H7 (cell line): ENCODE data around the gene ATP8A2. TPM values are rescaled to one million over a fixed set of nuclear protein-coding genes. Genes with fewer than 3 reads are reported as not detected.

Experiments used
- DNase-seq: peaks from one replicate; pipeline ENCODE4 v3.0.0; 2012
- H3K27me3 ChIP-seq: 2 replicates; pipeline ENCODE4 v1.6.0; 2011; ENCODE audit warnings: mild to moderate bottlenecking, low read length; ENCODE audit not compliant: control insufficient read depth, insufficient read depth
- H3K36me3 ChIP-seq: replicated peaks from 2 replicates; pipeline ENCODE4 v1.5.1; 2011; ENCODE audit warnings: low read length; ENCODE audit not compliant: control insufficient read depth, insufficient read depth
- H3K4me3 ChIP-seq: 2 replicates; pipeline ENCODE4 v1.5.1; 2011; ENCODE audit warnings: low read depth, mild to moderate bottlenecking, control low read depth, low read length, moderate library complexity; ENCODE audit not compliant: insufficient read depth
- total RNA-seq: library from RNA; depleted of rRNA; stranded (reverse); fragments of >200 nt; shearing (Covaris generic); gene quantifications from 2 replicates; pipeline ENCODE4 v1.2.3, GENCODE V29; 2014

The ATP8A2 gene
- total RNA-seq, 1 experiment from 2014 or later = 0.38 TPM

GRCh38 chr13:25575562-25575961 is 203.8 kb downstream of the ATP8A2 start:
- Histone ChIP-seq H3K4me3 (no peak overlapping the region), H3K36me3 (no peaks in the 10 kb centered on the region), H3K27me3 (no peaks in the 10 kb centered on the region)
- DNase-seq = no peak

DNA sequence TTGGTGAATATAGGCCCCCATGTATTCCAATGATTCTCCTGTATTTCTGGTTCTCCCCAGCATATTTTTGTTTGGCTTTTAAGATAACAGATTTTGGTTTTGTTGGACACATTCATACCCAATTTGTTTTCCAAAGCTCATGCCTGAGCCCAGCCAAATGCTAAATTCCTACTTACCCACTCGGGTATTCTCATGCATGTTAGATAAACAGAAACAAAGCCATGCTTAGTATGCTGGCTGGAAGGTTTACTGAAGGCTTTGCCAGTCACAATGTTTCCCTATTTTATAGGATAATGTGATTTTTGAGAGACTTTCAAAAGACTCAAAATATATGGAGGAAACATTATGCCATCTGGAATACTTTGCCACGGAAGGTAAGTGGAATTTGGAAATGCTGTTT is 206.8 kb downstream of the ATP8A2 start:
- H3K27me3 ChIP-seq = no peaks in the 10 kb centered on the region
- no peak for DNase-seq
- H3K4me3 ChIP-seq = no peak overlapping the region
- no peaks in the 10 kb centered on the region for H3K36me3 ChIP-seq

DNA sequence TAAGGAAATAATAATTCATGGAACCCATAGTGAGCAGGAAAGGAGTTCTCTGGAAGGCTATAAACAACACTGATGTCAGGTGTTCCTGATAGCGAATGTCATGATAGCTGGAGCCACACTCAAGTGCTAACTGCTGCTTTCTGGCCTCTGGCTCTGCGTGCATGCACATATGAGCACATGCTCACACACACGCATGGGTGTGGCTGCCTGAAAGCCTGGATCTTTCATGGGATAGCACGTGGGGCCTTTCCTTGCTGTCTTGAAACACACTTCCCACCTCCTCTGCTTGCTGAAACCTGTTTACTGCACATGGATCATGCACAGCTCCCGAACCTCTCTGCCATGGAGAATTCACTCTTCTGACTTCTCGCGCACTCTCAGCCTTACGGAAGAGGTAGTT is 207.4 kb downstream of the ATP8A2 start:
- DNase-seq = no peak
- Histone ChIP-seq H3K27me3 (no peaks in the 10 kb centered on the region), H3K4me3 (no peak overlapping the region), H3K36me3 (no peaks in the 10 kb centered on the region)

- H3K4me3 ChIP-seq = no peak overlapping the region
- H3K36me3 ChIP-seq = no peaks in the 10 kb centered on the region
- DNase-seq = no peak
- no peaks in the 10 kb centered on the region for H3K27me3 ChIP-seq
These were observed 209.6 kb downstream of the ATP8A2 start for GRCh38 chr13:25581351-25581750.

DNA sequence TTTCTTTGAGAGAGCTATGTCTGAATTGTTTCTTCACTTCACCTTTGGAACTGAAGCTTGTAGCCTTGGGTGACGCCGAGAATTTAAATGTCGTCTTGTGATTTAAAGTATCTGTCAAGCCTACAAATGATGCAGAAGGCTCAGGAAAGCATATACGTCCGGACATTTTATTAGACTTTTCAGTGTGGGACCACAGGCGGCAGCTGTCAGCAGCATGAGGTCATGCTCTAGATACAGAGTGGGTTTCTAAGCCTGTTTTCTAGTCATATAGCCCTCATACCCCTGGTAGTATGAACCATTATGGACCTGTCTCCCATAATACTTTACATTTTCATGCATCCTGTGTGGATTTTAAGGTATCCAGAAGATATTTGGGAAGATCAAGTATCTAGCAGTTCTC is 212.3 kb downstream of the ATP8A2 start:
- H3K4me3 ChIP-seq = no peak overlapping the region
- DNase-seq = no peak
- H3K27me3 ChIP-seq = no peaks in the 10 kb centered on the region
- H3K36me3 ChIP-seq = no peaks in the 10 kb centered on the region

DNA sequence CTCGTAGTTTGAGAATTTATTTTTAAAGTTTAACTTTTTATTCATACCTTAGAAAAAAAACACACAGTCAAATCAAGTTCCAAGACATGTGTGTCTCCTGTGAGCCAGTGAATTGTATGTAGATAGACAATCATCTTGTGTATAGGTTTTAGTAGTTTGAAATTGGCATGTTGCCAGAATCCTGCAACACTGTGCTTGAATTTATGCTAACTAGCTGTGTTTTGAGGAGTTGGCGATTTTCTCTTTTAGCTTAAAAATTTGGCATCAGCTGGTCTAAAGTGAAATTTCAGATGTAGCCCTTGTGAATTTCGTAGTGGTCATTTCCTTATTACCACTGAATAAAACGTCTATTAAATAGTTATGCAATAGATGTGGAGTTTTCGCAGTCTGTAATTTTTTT is 213.2 kb downstream of the ATP8A2 start:
- no peaks in the 10 kb centered on the region for H3K36me3 ChIP-seq
- H3K27me3 ChIP-seq = no peaks in the 10 kb centered on the region
- no peak for DNase-seq
- H3K4me3 ChIP-seq = no peak overlapping the region

- no peak overlapping the region for H3K4me3 ChIP-seq
- no peak for DNase-seq
- no peaks in the 10 kb centered on the region for H3K27me3 ChIP-seq
- no peaks in the 10 kb centered on the region for H3K36me3 ChIP-seq
These were observed 215.7 kb downstream of the ATP8A2 start for GRCh38 chr13:25587326-25587980.

- H3K4me3 ChIP-seq = no peak overlapping the region
- no peaks in the 10 kb centered on the region for H3K36me3 ChIP-seq
- no peak for DNase-seq
- H3K27me3 ChIP-seq = no peaks in the 10 kb centered on the region
These were observed 216.7 kb downstream of the ATP8A2 start for GRCh38 chr13:25588336-25589060.

GRCh38 chr13:25598421-25598820 is 226.6 kb downstream of the ATP8A2 start:
- no peaks in the 10 kb centered on the region for H3K27me3 ChIP-seq
- no peak for DNase-seq
- H3K36me3 ChIP-seq = no peaks in the 10 kb centered on the region
- no peak overlapping the region for H3K4me3 ChIP-seq

- no peaks in the 10 kb centered on the region for H3K27me3 ChIP-seq
- H3K36me3 ChIP-seq = no peaks in the 10 kb centered on the region
- DNase-seq = no peak
- H3K4me3 ChIP-seq = no peak overlapping the region
These were observed 230.4 kb downstream of the ATP8A2 start for GRCh38 chr13:25602176-25602575.

DNA sequence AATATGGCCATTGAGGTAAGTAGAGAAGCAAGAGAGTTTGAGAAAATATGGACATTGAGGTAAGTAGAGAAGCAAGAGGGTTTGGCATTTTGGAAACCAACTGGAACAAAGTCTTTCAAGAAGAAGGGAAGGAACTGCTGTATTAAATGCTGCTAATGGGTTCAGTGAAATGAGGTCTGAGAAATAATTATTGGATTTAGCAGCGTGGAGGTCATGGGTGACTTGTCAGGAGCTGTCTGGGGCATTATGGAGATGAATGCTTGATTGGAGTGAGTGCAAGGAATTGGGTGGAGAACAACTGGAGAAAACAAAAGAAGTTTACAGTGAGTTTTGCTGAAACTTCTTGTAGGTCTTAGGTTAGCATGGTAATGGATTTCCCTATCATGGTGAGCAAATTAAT is 232.3 kb downstream of the ATP8A2 start:
- H3K36me3 ChIP-seq = no peaks in the 10 kb centered on the region
- H3K4me3 ChIP-seq = no peak overlapping the region
- no peak for DNase-seq
- no peaks in the 10 kb centered on the region for H3K27me3 ChIP-seq

DNA sequence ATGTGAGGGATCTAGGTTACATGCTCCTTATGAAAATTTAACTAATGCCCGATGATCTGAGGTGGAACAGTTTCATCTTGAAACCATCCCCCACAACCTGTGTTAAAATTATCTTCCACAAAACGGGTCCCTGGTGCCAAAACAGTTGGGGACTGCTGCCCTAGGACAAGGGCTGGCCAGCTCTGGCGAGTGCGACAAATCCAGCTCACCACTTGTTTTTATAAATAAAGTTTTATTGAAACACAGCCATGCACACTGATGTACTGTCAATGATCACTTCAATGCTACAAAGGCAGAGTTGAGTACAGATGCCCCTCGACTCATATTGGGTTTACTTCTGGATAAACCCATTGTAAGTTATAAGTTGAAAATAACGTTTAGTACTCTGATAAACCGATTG is 235.3 kb downstream of the ATP8A2 start:
- no peaks in the 10 kb centered on the region for H3K27me3 ChIP-seq
- no peak for DNase-seq
- H3K4me3 ChIP-seq = no peak overlapping the region
- H3K36me3 ChIP-seq = no peaks in the 10 kb centered on the region

DNA sequence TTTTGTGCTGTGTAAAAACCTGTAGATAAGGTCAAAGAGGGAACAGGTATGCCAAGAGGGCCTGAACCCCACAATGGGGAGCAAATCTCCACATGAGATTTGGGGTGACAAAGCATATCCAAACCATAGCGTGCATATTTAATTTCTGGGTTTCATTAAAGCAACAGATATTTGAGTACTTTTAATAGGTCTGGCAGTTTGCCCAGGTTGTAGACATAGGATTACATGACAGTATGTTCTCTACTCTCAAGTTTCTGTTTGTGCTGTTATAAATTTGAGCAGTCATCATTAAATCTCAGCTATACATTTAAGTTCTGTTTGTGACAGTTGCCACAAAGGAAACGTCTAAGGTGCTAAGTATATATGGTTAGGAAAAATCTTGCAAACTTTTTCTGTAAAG is 236.4 kb downstream of the ATP8A2 start:
- H3K4me3 ChIP-seq = no peak overlapping the region
- no peaks in the 10 kb centered on the region for H3K27me3 ChIP-seq
- no peaks in the 10 kb centered on the region for H3K36me3 ChIP-seq
- DNase-seq = no peak

DNA sequence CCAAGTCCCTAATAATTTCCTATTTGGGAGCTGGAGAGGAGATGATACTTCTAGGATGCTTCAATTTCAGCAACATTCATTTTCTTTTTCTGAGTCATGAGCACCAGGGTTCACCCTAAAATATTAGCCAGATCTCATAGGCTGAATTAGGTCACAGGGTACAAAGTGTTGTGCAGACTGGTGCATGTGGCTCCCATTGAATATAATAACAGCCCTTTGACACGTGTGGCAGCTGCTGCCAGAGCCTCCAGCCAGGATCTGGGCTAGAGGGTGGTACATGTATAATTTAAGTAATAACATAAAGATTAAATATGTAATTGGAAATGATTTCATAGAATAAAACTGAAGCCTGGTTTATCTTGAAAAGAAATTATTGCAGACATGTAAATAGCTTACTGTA is 244.9 kb downstream of the ATP8A2 start:
- no peaks in the 10 kb centered on the region for H3K27me3 ChIP-seq
- H3K4me3 ChIP-seq = no peak overlapping the region
- H3K36me3 ChIP-seq = no peaks in the 10 kb centered on the region
- no peak for DNase-seq

DNA sequence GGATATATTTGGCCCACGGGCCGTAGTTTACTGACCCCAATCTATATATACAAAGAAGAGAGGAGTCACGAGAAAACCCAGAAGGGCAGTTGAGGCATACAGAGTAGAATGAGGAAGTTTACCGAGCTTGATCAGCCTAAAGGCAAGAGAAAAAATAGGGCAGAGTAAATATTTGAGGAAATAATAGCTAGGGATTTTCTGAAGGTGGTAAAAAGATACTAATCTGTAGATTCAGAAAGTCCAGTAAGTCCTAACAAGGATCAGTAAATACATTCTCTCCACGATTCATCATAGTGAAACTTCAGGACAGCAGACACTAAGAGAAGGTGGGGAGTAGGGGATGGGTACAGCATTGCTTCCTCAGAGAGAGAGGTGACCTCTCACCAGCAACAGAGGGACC is 248.1 kb downstream of the ATP8A2 start:
- H3K36me3 ChIP-seq = no peaks in the 10 kb centered on the region
- H3K27me3 ChIP-seq = no peaks in the 10 kb centered on the region
- no peak overlapping the region for H3K4me3 ChIP-seq
- DNase-seq = no peak
